IPS DF 19.7 (cell line): ENCODE measurements around the gene DLG2.

ENCODE experiments used
- DNase-seq: peaks from one replicate; pipeline ENCODE4 v3.0.0-alpha.2; 2013; ENCODE audit warnings: low read depth, low spot score

The DLG2 gene

GRCh38 chr11:84909740-84910139 lies 717.4 kb downstream of the DLG2 start:
- DNase-seq: no peak

GRCh38 chr11:84906995-84907394 lies 720.1 kb downstream of the DLG2 start:
- no peak for DNase-seq

GRCh38 chr11:84905411-84905810 lies 721.7 kb downstream of the DLG2 start:
- no peak for DNase-seq

- DNase-seq: no peak
These were observed 724.7 kb downstream of the DLG2 start for GRCh38 chr11:84902445-84902844.

GRCh38 chr11:84901991-84902390 lies 725.2 kb downstream of the DLG2 start:
- no peak for DNase-seq

- DNase-seq: peak; percentile 57
These were observed 727.4 kb downstream of the DLG2 start for GRCh38 chr11:84899740-84900139.

GRCh38 chr11:84899134-84899533 lies 728.0 kb downstream of the DLG2 start:
- no peak for DNase-seq

GRCh38 chr11:84894666-84895065 lies 732.5 kb downstream of the DLG2 start:
- DNase-seq: no peak

- no peak for DNase-seq
These were observed 736.5 kb downstream of the DLG2 start for GRCh38 chr11:84890676-84891075.

GRCh38 chr11:84889556-84889955 lies 737.6 kb downstream of the DLG2 start:
- no peak for DNase-seq

GRCh38 chr11:84887055-84887629 lies 740.0 kb downstream of the DLG2 start:
- DNase-seq: no peak

- no peak for DNase-seq
These were observed 740.8 kb downstream of the DLG2 start for GRCh38 chr11:84886344-84886743.

- DNase-seq: no peak
These were observed 742.3 kb downstream of the DLG2 start for GRCh38 chr11:84884836-84885235.

GRCh38 chr11:84882056-84882455 lies 745.1 kb downstream of the DLG2 start:
- DNase-seq: no peak

GRCh38 chr11:84871116-84871515 lies 756.0 kb downstream of the DLG2 start:
- DNase-seq: no peak

- DNase-seq: no peak
These were observed 756.7 kb downstream of the DLG2 start for GRCh38 chr11:84870486-84870885.

- no peak for DNase-seq
These were observed 760.2 kb downstream of the DLG2 start for GRCh38 chr11:84866922-84867321.

- DNase-seq: no peak
These were observed 761.2 kb downstream of the DLG2 start for GRCh38 chr11:84865791-84866535.

GRCh38 chr11:84865257-84865656 lies 761.9 kb downstream of the DLG2 start:
- no peak for DNase-seq

- DNase-seq: no peak
These were observed 769.4 kb downstream of the DLG2 start for GRCh38 chr11:84857746-84858145.

GRCh38 chr11:84855508-84856245 lies 771.5 kb downstream of the DLG2 start:
- no peak for DNase-seq

GRCh38 chr11:84854498-84854880 lies 772.7 kb downstream of the DLG2 start:
- no peak for DNase-seq
